ENCODE data around the gene PTPRCAP. TPM values are rescaled to one million over a fixed set of nuclear protein-coding genes. Genes with fewer than 3 reads are reported as not detected.
A peak's percentile ranks its signal among the peaks of the same experiment; 100 is the strongest.

PTPRCAP gene
- total and polyA plus RNA-seq, 9 of the 15 experiments (the other 6 are each of a cell fraction or from before 2014, with no cell fraction given), result 0.22 to 2.0 (median 1.1) TPM; not detected in 4

GRCh38 chr11:67428052-67429001 lies 9.2 kb downstream of the PTPRCAP start, which contains the start of gene RPS6KB2 (continued):
- TF ChIP-seq PHB2 (IDR thresholded peaks at IDR 0.05; ENCODE audit: low read depth), result no peak
- TF ChIP-seq STAG1 (CRISPR knock-in tag; IDR thresholded peaks at IDR 0.05; ENCODE audit: borderline replicate concordance), result no peak
- no peak for TF ChIP-seq ZNF668 (CRISPR knock-in tag; IDR thresholded peaks at IDR 0.05)
- TF ChIP-seq CHD7 (IDR thresholded peaks at IDR 0.05; ENCODE audit: low read depth, low read length), result no peak
- no peak for TF ChIP-seq SRSF1 (IDR thresholded peaks at IDR 0.05; ENCODE audit: low read depth, low read length)
- 0 out of 2 replicates have a peak, but pooled peaks have one; percentile 21 for TF ChIP-seq XRCC5 (IDR thresholded peaks at IDR 0.05; ENCODE audit: low read depth, low read length)
- TF ChIP-seq BRF2 (IDR thresholded peaks at IDR 0.05; ENCODE audit: borderline replicate concordance, insufficient read depth, insufficient read length), result no peak
- TF ChIP-seq ZNF561 (CRISPR knock-in tag; conservative IDR thresholded peaks at IDR 0.05), result no peak
- TF ChIP-seq ZZZ3 (IDR thresholded peaks at IDR 0.05), result no peak
- no peak for TF ChIP-seq HMG20B (CRISPR knock-in tag; IDR thresholded peaks at IDR 0.05)
- TF ChIP-seq MYBL2 (IDR thresholded peaks at IDR 0.05; ENCODE audit: low read depth), result no peak
- no peak for TF ChIP-seq MYBL2 (CRISPR knock-in tag; IDR thresholded peaks at IDR 0.05; ENCODE audit: borderline replicate concordance)
- no peak for TF ChIP-seq HMG20A (CRISPR knock-in tag; conservative IDR thresholded peaks at IDR 0.05)
- TF ChIP-seq IRF1 (CRISPR knock-in tag; IDR thresholded peaks at IDR 0.05; ENCODE audit: borderline replicate concordance), result no peak
